ENCODE measurements around the gene ABHD1. TPM values are rescaled to one million over a fixed set of nuclear protein-coding genes. Genes with fewer than 3 reads are reported as not detected.

The ABHD1 gene
- total RNA-seq, 2 donors from 2014 or later: 0.29 to 1.0 TPM

GRCh38 chr2:27095427-27095744 is 28.2 kb upstream of the ABHD1 start:
- WGBS, 2 experiments (ENCODE audit: insufficient coverage in 1 of 2, insufficient read length in 1 of 2): 94 to 100% methylated on average over 2 of the region's 2 CpGs
- peaks cover 4% of the 10 kb centered on the region for H3K4me1 Mint-ChIP-seq
- no peak for TF ChIP-seq CTCF (conservative IDR thresholded peaks at IDR 0.05)
- DNase-seq: no peak
- no peak overlapping the region for H3K27ac Mint-ChIP-seq
- H3K4me3 ChIP-seq (ENCODE audit: low read length): no peak overlapping the region
- no peak overlapping the region for H3K9ac ChIP-seq (ENCODE audit: extremely low read depth, low read length, poor library complexity, severe bottlenecking)
- H3K27me3 Mint-ChIP-seq (ENCODE audit: insufficient read depth): no peaks in the 10 kb centered on the region
- H3K36me3 ChIP-seq (ENCODE audit: control insufficient read depth, insufficient read depth, low read length): no peaks in the 10 kb centered on the region
- H3K9me3 Mint-ChIP-seq: no peaks in the 10 kb centered on the region
- H3K27ac ChIP-seq (ENCODE audit: low read depth, low read length): no peak overlapping the region
- H3K9me3 ChIP-seq (ENCODE audit: control insufficient read depth, low read length): no peaks in the 10 kb centered on the region
- no peak overlapping the region for H3K4me3 Mint-ChIP-seq
- no peaks in the 10 kb centered on the region for H3K27me3 ChIP-seq (ENCODE audit: control insufficient read depth, insufficient read depth, low read length, poor library complexity, severe bottlenecking)
- H3K4me1 ChIP-seq (ENCODE audit: control insufficient read depth, insufficient read depth, low read length): peaks cover 5% of the 10 kb centered on the region
- H3K36me3 Mint-ChIP-seq (ENCODE audit: low read depth): no peaks in the 10 kb centered on the region

DNA sequence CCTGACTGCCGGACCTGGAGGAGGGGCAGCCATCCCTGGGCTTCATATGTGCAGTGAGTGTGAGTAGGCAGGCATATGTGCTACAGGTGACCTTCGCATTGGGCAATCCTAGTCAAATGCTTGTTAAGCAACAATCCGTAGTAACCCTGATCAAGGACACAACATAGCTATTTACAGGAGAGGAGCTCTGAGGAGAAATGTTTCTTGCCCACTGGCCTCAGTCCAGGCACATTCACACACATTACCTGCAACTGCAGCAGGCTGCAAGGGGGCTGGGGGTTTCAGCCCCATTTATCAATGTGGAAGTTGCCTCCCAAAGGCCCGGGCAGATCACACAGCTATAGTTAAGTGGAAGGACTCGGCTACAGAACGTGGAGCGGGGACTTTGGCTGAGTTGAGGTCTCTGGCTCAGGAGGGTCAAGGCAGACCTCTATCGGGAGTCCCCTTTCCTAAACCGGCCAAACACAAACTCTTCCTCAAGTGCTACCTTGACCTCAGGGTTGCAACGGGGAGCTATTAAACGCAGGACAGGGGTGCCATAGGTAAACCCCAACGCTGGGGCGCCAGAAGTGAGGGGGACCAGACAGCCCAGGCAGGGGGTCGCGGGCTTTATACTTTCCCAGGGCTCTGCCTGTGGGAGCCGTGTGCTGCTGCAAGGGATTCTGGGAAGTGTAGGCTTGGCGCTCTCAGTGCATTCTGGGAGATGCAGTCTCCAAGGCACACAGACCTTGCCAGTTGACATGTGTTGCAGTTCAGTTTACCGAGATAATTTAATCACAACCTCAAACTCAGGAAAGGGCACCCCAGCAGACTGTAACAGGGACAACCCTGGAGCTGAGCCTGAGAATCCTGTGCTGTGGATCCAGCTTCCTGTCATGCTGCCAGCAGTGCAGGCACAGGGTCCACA is 27.6 kb upstream of the ABHD1 start:
- H3K4me3 ChIP-seq (ENCODE audit: low read length): no peak overlapping the region
- Mint-ChIP-seq H3K36me3 (ENCODE audit: low read depth) (no peaks in the 10 kb centered on the region), H3K27me3 (ENCODE audit: insufficient read depth) (no peaks in the 10 kb centered on the region), H3K4me3 (peak overlapping the region; percentile 50), H3K4me1 (peaks cover 4% of the 10 kb centered on the region), H3K9me3 (no peaks in the 10 kb centered on the region), H3K27ac (peak overlapping the region; percentile 85)
- peaks cover 5% of the 10 kb centered on the region for H3K4me1 ChIP-seq (ENCODE audit: control insufficient read depth, insufficient read depth, low read length)
- TF ChIP-seq CTCF (conservative IDR thresholded peaks at IDR 0.05): no peak
- no peak overlapping the region for H3K9ac ChIP-seq (ENCODE audit: extremely low read depth, low read length, poor library complexity, severe bottlenecking)
- no peaks in the 10 kb centered on the region for H3K36me3 ChIP-seq (ENCODE audit: control insufficient read depth, insufficient read depth, low read length)
- H3K9me3 ChIP-seq (ENCODE audit: control insufficient read depth, low read length): no peaks in the 10 kb centered on the region
- WGBS, 2 experiments (ENCODE audit: insufficient coverage in 1 of 2, insufficient read length in 1 of 2): 44 to 55% methylated on average over 15 to 18 of the region's 18 CpGs
- peak; percentile 89 for DNase-seq
- no peaks in the 10 kb centered on the region for H3K27me3 ChIP-seq (ENCODE audit: control insufficient read depth, insufficient read depth, low read length, poor library complexity, severe bottlenecking)
- H3K27ac ChIP-seq (ENCODE audit: low read depth, low read length): no peak overlapping the region

- no peak for TF ChIP-seq CTCF (conservative IDR thresholded peaks at IDR 0.05)
- H3K4me3 Mint-ChIP-seq: no peak overlapping the region
Observed at GRCh38 chr2:27096748-27097297, 26.8 kb upstream of the ABHD1 start.

More at GRCh38 chr2:27096748-27097297, 26.8 kb upstream of the ABHD1 start:
- Mint-ChIP-seq H3K27ac (no peak overlapping the region), H3K36me3 (ENCODE audit: low read depth) (no peaks in the 10 kb centered on the region), H3K9me3 (no peaks in the 10 kb centered on the region), H3K4me1 (peaks cover 4% of the 10 kb centered on the region), H3K27me3 (ENCODE audit: insufficient read depth) (no peaks in the 10 kb centered on the region)
- Histone ChIP-seq H3K9me3 (ENCODE audit: control insufficient read depth, low read length) (no peaks in the 10 kb centered on the region), H3K4me3 (ENCODE audit: low read length) (no peak overlapping the region), H3K36me3 (ENCODE audit: control insufficient read depth, insufficient read depth, low read length) (no peaks in the 10 kb centered on the region), H3K4me1 (ENCODE audit: control insufficient read depth, insufficient read depth, low read length) (peaks cover 5% of the 10 kb centered on the region), H3K27me3 (ENCODE audit: control insufficient read depth, insufficient read depth, low read length, poor library complexity, severe bottlenecking) (no peaks in the 10 kb centered on the region), H3K9ac (ENCODE audit: extremely low read depth, low read length, poor library complexity, severe bottlenecking) (no peak overlapping the region), H3K27ac (ENCODE audit: low read depth, low read length) (no peak overlapping the region)
- no peak for DNase-seq
- WGBS, 2 experiments (ENCODE audit: insufficient coverage in 1 of 2, insufficient read length in 1 of 2): 70 to 89% methylated on average over 2 to 3 of the region's 3 CpGs

Data from endodermal cell (in vitro differentiated cells).